ENCODE results near the gene JOSD1.
A peak's percentile ranks its signal among the peaks of the same experiment; 100 is the strongest.

JOSD1 gene

GRCh38 chr22:38707346-38707745, 6.6 kb upstream of the JOSD1 start:
- H3K14ac ChIP-seq (ENCODE audit: low read length), result no peak overlapping the region
- H3K79me2 ChIP-seq (ENCODE audit: control insufficient read depth, insufficient read depth, low read length, poor library complexity), result peaks cover 6% of the 10 kb centered on the region
- no peak overlapping the region for H3K4ac ChIP-seq (ENCODE audit: low read depth, low read length)
- no peak overlapping the region for H4K8ac ChIP-seq (ENCODE audit: low read depth, low read length)
- H3K18ac ChIP-seq (ENCODE audit: low read length), result no peak overlapping the region
- no peak overlapping the region for H3K4me3 ChIP-seq (ENCODE audit: low read depth, low read length)
- no peaks in the 10 kb centered on the region for H3K27me3 ChIP-seq (ENCODE audit: insufficient read depth, low read length)
- no peak overlapping the region for H2AK5ac ChIP-seq (ENCODE audit: low read length)
- no peak overlapping the region for H4K12ac ChIP-seq (ENCODE audit: low read depth, low read length)
- H2AFZ ChIP-seq (ENCODE audit: insufficient read depth, low read length, poor library complexity), result no peak overlapping the region
- peak overlapping the region; percentile 98 for H3K4me2 ChIP-seq (ENCODE audit: low read length)
- DNase-seq, result peak; percentile 18 to 55
- H2BK120ac ChIP-seq (ENCODE audit: insufficient read depth, low read length, poor library complexity), result no peak overlapping the region
- no peak overlapping the region for H2BK12ac ChIP-seq (ENCODE audit: low read length)
- no peak overlapping the region for H3K27ac ChIP-seq (ENCODE audit: low read depth, low read length)
- no peak overlapping the region for H4K91ac ChIP-seq (ENCODE audit: low read depth, low read length)
- peaks cover 6% of the 10 kb centered on the region for H3K79me1 ChIP-seq (ENCODE audit: low read length)
- WGBS (ENCODE audit: extremely low coverage, insufficient coverage, insufficient read length), result no CpG with 5 or more reads among the region's 2 CpGs
- H3K4me1 ChIP-seq (ENCODE audit: control insufficient read depth in 1 of 2, insufficient read depth in 2 of 2, low read length in 2 of 2), result peaks cover 3 to 11% of the 10 kb centered on the region in 2 experiments
- no peak overlapping the region for H3K9ac ChIP-seq (ENCODE audit: low read length)
- no peak overlapping the region for H3K23ac ChIP-seq (ENCODE audit: low read length)
- H3K9me3 ChIP-seq (ENCODE audit: insufficient read depth, low read depth, low read length), result no peaks in the 10 kb centered on the region
- H2BK5ac ChIP-seq (ENCODE audit: low read depth, low read length, poor library complexity), result no peak overlapping the region
- no peaks in the 10 kb centered on the region for H3K36me3 ChIP-seq (ENCODE audit: control insufficient read depth in 1 of 2, insufficient read depth in 2 of 2, low read length in 2 of 2)

GRCh38 chr22:38706901-38707195, 6.1 kb upstream of the JOSD1 start:
- H3K9ac ChIP-seq (ENCODE audit: low read length), result peak overlapping the region; percentile 96
- H2BK12ac ChIP-seq (ENCODE audit: low read length), result no peak overlapping the region
- H3K18ac ChIP-seq (ENCODE audit: low read length), result no peak overlapping the region
- H2BK120ac ChIP-seq (ENCODE audit: insufficient read depth, low read length, poor library complexity), result no peak overlapping the region
- H3K36me3 ChIP-seq (ENCODE audit: control insufficient read depth in 1 of 2, insufficient read depth in 2 of 2, low read length in 2 of 2), result no peaks in the 10 kb centered on the region
- no CpG with 5 or more reads among the region's 4 CpGs for WGBS (ENCODE audit: extremely low coverage, insufficient coverage, insufficient read length)
- peaks cover 3 to 7% of the 10 kb centered on the region in 2 experiments for H3K4me1 ChIP-seq (ENCODE audit: control insufficient read depth in 1 of 2, insufficient read depth in 2 of 2, low read length in 2 of 2)
- no peak overlapping the region for H4K91ac ChIP-seq (ENCODE audit: low read depth, low read length)
- no peaks in the 10 kb centered on the region for H3K27me3 ChIP-seq (ENCODE audit: insufficient read depth, low read length)
- H4K8ac ChIP-seq (ENCODE audit: low read depth, low read length), result no peak overlapping the region
- H3K79me1 ChIP-seq (ENCODE audit: low read length), result peaks cover 6% of the 10 kb centered on the region
- peak overlapping the region; percentile 27 for H3K23ac ChIP-seq (ENCODE audit: low read length)
- H2AK5ac ChIP-seq (ENCODE audit: low read length), result no peak overlapping the region
- no peak overlapping the region for H2AFZ ChIP-seq (ENCODE audit: insufficient read depth, low read length, poor library complexity)
- H2BK5ac ChIP-seq (ENCODE audit: low read depth, low read length, poor library complexity), result no peak overlapping the region
- H3K4ac ChIP-seq (ENCODE audit: low read depth, low read length), result peak overlapping the region; percentile 67
- H3K14ac ChIP-seq (ENCODE audit: low read length), result no peak overlapping the region
- H3K4me3 ChIP-seq (ENCODE audit: low read depth, low read length), result no peak overlapping the region
- H3K9me3 ChIP-seq (ENCODE audit: insufficient read depth, low read depth, low read length), result no peaks in the 10 kb centered on the region
- DNase-seq, result peak in 1 of 2 donors; percentile 17
- H3K4me2 ChIP-seq (ENCODE audit: low read length), result peak overlapping the region; percentile 98
- H3K79me2 ChIP-seq (ENCODE audit: control insufficient read depth, insufficient read depth, low read length, poor library complexity), result peaks cover 6% of the 10 kb centered on the region
- no peak overlapping the region for H4K12ac ChIP-seq (ENCODE audit: low read depth, low read length)
- no peak overlapping the region for H3K27ac ChIP-seq (ENCODE audit: low read depth, low read length)

- peak overlapping the region; percentile 59 for H4K91ac ChIP-seq (ENCODE audit: low read depth, low read length)
- H3K79me2 ChIP-seq (ENCODE audit: control insufficient read depth, insufficient read depth, low read length, poor library complexity), result peaks cover 7% of the 10 kb centered on the region
- peak overlapping the region; percentile 53 for H3K27ac ChIP-seq (ENCODE audit: low read depth, low read length)
- H2BK5ac ChIP-seq (ENCODE audit: low read depth, low read length, poor library complexity), result peak overlapping the region; percentile 42
- peak overlapping the region; percentile 81 for H3K14ac ChIP-seq (ENCODE audit: low read length)
- peak overlapping the region; percentile 67 for H3K4ac ChIP-seq (ENCODE audit: low read depth, low read length)
- no peaks in the 10 kb centered on the region for H3K36me3 ChIP-seq (ENCODE audit: control insufficient read depth in 1 of 2, insufficient read depth in 2 of 2, low read length in 2 of 2)
- peak in 1 of 2 donors; percentile 44 for DNase-seq
- peak overlapping the region; percentile 48 for H3K18ac ChIP-seq (ENCODE audit: low read length)
- H3K4me1 ChIP-seq (ENCODE audit: control insufficient read depth in 1 of 2, insufficient read depth in 2 of 2, low read length in 2 of 2), result peaks cover 3 to 9% of the 10 kb centered on the region in 2 experiments
- peak overlapping the region; percentile 47 for H2AFZ ChIP-seq (ENCODE audit: insufficient read depth, low read length, poor library complexity)
- H3K9ac ChIP-seq (ENCODE audit: low read length), result peak overlapping the region; percentile 96
- H3K79me1 ChIP-seq (ENCODE audit: low read length), result peaks cover 11% of the 10 kb centered on the region
- H3K27me3 ChIP-seq (ENCODE audit: insufficient read depth, low read length), result no peaks in the 10 kb centered on the region
- no CpG with 5 or more reads among the region's 80 CpGs for WGBS (ENCODE audit: extremely low coverage, insufficient coverage, insufficient read length)
- H4K8ac ChIP-seq (ENCODE audit: low read depth, low read length), result peak overlapping the region; percentile 49
- no peaks in the 10 kb centered on the region for H3K9me3 ChIP-seq (ENCODE audit: insufficient read depth, low read depth, low read length)
- no peak overlapping the region for H2BK12ac ChIP-seq (ENCODE audit: low read length)
- peak overlapping the region; percentile 98 for H3K4me3 ChIP-seq (ENCODE audit: low read depth, low read length)
- no peak overlapping the region for H2AK5ac ChIP-seq (ENCODE audit: low read length)
- peak overlapping the region; percentile 8 for H2BK120ac ChIP-seq (ENCODE audit: insufficient read depth, low read length, poor library complexity)
- H3K23ac ChIP-seq (ENCODE audit: low read length), result peak overlapping the region; percentile 27
- peak overlapping the region; percentile 98 for H3K4me2 ChIP-seq (ENCODE audit: low read length)
- H4K12ac ChIP-seq (ENCODE audit: low read depth, low read length), result peak overlapping the region; percentile 17
Measured at GRCh38 chr22:38706101-38706900, 5.6 kb upstream of the JOSD1 start.

GRCh38 chr22:38705235-38706100, 4.7 kb upstream of the JOSD1 start, which contains the start of gene GTPBP1:
GTPBP1 (plus strand) TSS chr22:38705944; CDS start chr22:38705956, 12 bp downstream.
- Histone ChIP-seq H3K4me3 (ENCODE audit: low read depth, low read length) (peak within 1 kb of the TSS; percentile 98), H3K27me3 (ENCODE audit: insufficient read depth, low read length) (no peaks in the 10 kb centered on the region), H3K4ac (ENCODE audit: low read depth, low read length) (peak within 1 kb of the TSS; percentile 67), H3K23ac (ENCODE audit: low read length) (peak within 1 kb of the TSS; percentile 27), H2BK120ac (ENCODE audit: insufficient read depth, low read length, poor library complexity) (peak within 1 kb of the TSS; percentile 8), H3K4me2 (ENCODE audit: low read length) (peak within 1 kb of the TSS; percentile 98), H3K27ac (ENCODE audit: low read depth, low read length) (peak within 1 kb of the TSS; percentile 53), H3K9ac (ENCODE audit: low read length) (peak within 1 kb of the TSS; percentile 96), H4K8ac (ENCODE audit: low read depth, low read length) (peak within 1 kb of the TSS; percentile 49), H3K79me2 (ENCODE audit: control insufficient read depth, insufficient read depth, low read length, poor library complexity) (peaks cover 13% of the 10 kb centered on the region), H2AFZ (ENCODE audit: insufficient read depth, low read length, poor library complexity) (peak within 1 kb of the TSS; percentile 47), H4K91ac (ENCODE audit: low read depth, low read length) (peak within 1 kb of the TSS; percentile 59), H3K4me1 (ENCODE audit: control insufficient read depth in 1 of 2, insufficient read depth in 2 of 2, low read length in 2 of 2) (peaks cover 3 to 9% of the 10 kb centered on the region in 2 experiments), H3K18ac (ENCODE audit: low read length) (peak within 1 kb of the TSS; percentile 48), H3K9me3 (ENCODE audit: insufficient read depth, low read depth, low read length) (no peaks in the 10 kb centered on the region), H4K12ac (ENCODE audit: low read depth, low read length) (peak within 1 kb of the TSS; percentile 17), H2BK12ac (ENCODE audit: low read length) (no peak within 1 kb of the TSS), H3K36me3 (ENCODE audit: control insufficient read depth in 1 of 2, insufficient read depth in 2 of 2, low read length in 2 of 2) (no peaks in the 10 kb centered on the region), H3K14ac (ENCODE audit: low read length) (peak within 1 kb of the TSS; percentile 81), H2AK5ac (ENCODE audit: low read length) (no peak within 1 kb of the TSS), H2BK5ac (ENCODE audit: low read depth, low read length, poor library complexity) (peak within 1 kb of the TSS; percentile 42), H3K79me1 (ENCODE audit: low read length) (peaks cover 18% of the 10 kb centered on the region)
- no CpG with 5 or more reads among the region's 55 CpGs for WGBS (ENCODE audit: extremely low coverage, insufficient coverage, insufficient read length)
- DNase-seq, result peak; percentile 100

Measured in trophoblast cell (in vitro differentiated cells and primary cell).